ENCODE data around the gene ATP6V0A1. TPM values are rescaled to one million over a fixed set of nuclear protein-coding genes. Genes with fewer than 3 reads are reported as not detected.
A peak's percentile ranks its signal among the peaks of the same experiment; 100 is the strongest.
"Not testable (repeated sequence)": the region's sequence is repeated elsewhere in the genome, so short reads cannot be mapped to it uniquely, and the experiment has no call there.

The ATP6V0A1 gene
- total RNA-seq, 1 donor from 2014 or later = 78.6 TPM

GRCh38 chr17:42413464-42414040, 45.1 kb upstream of the ATP6V0A1 start:
- no peaks in the 10 kb centered on the region for H3K9me3 Mint-ChIP-seq (ENCODE audit: unreplicated experiment)
- no peaks in the 10 kb centered on the region for H3K27me3 Mint-ChIP-seq (ENCODE audit: low read depth, unreplicated experiment)
- Histone ChIP-seq H3K4me1 (ENCODE audit: insufficient read depth, low read length) (peaks cover 47% of the 10 kb centered on the region), H3K4me3 (ENCODE audit: insufficient read depth, low read depth, low read length) (no peak overlapping the region), H3K27me3 (ENCODE audit: insufficient read depth, low read length) (no peaks in the 10 kb centered on the region), H2AFZ (ENCODE audit: low read depth, low read length) (no peak overlapping the region), H3K27ac (ENCODE audit: low read depth, low read length) (no peak overlapping the region), H4K20me1 (ENCODE audit: insufficient read depth, low read length) (peaks cover 97% of the 10 kb centered on the region), H3K9me3 (ENCODE audit: insufficient read depth, low read depth, low read length) (no peaks in the 10 kb centered on the region), H3K4me2 (ENCODE audit: low read length) (no peak overlapping the region), H3K79me2 (ENCODE audit: insufficient read depth, low read length) (peaks cover 98% of the 10 kb centered on the region), H3K9ac (ENCODE audit: low read length) (no peak overlapping the region), H3K36me3 (ENCODE audit: insufficient read depth, low read length) (peaks cover 13% of the 10 kb centered on the region)
- peaks cover 43% of the 10 kb centered on the region for H3K4me1 Mint-ChIP-seq (ENCODE audit: low read depth, unreplicated experiment)
- H3K36me3 Mint-ChIP-seq (ENCODE audit: low read depth, unreplicated experiment) = peaks cover 8% of the 10 kb centered on the region
- H3K27ac Mint-ChIP-seq (ENCODE audit: unreplicated experiment) = no peak overlapping the region
- TF ChIP-seq EZH2 (IDR thresholded peaks at IDR 0.05; ENCODE audit: insufficient read depth, low read length) = no peak
- no peak for TF ChIP-seq CTCF (IDR thresholded peaks at IDR 0.05; ENCODE audit: insufficient read depth, low read depth, low read length)
- DNase-seq (ENCODE audit: low read depth) (no peak), FAIRE-seq (no peak)
- H3K4me3 Mint-ChIP-seq (ENCODE audit: unreplicated experiment) = peak overlapping the region; percentile 34

GRCh38 chr17:42414704-42415409, 43.8 kb upstream of the ATP6V0A1 start:
- Histone ChIP-seq H2AFZ (ENCODE audit: low read depth, low read length) (no peak overlapping the region), H3K27me3 (ENCODE audit: insufficient read depth, low read length) (no peaks in the 10 kb centered on the region), H4K20me1 (ENCODE audit: insufficient read depth, low read length) (peaks cover 98% of the 10 kb centered on the region), H3K4me3 (ENCODE audit: insufficient read depth, low read depth, low read length) (no peak overlapping the region), H3K27ac (ENCODE audit: low read depth, low read length) (no peak overlapping the region), H3K36me3 (ENCODE audit: insufficient read depth, low read length) (peaks cover 10% of the 10 kb centered on the region), H3K9me3 (ENCODE audit: insufficient read depth, low read depth, low read length) (no peaks in the 10 kb centered on the region), H3K79me2 (ENCODE audit: insufficient read depth, low read length) (peaks cover 100% of the 10 kb centered on the region), H3K4me1 (ENCODE audit: insufficient read depth, low read length) (peaks cover 40% of the 10 kb centered on the region), H3K9ac (ENCODE audit: low read length) (no peak overlapping the region), H3K4me2 (ENCODE audit: low read length) (peak overlapping the region; percentile 60)
- Mint-ChIP-seq H3K27ac (ENCODE audit: unreplicated experiment) (peak overlapping the region; percentile 75), H3K4me3 (ENCODE audit: unreplicated experiment) (no peak overlapping the region), H3K4me1 (ENCODE audit: low read depth, unreplicated experiment) (peaks cover 43% of the 10 kb centered on the region), H3K9me3 (ENCODE audit: unreplicated experiment) (no peaks in the 10 kb centered on the region), H3K36me3 (ENCODE audit: low read depth, unreplicated experiment) (peaks cover 7% of the 10 kb centered on the region), H3K27me3 (ENCODE audit: low read depth, unreplicated experiment) (no peaks in the 10 kb centered on the region)
- FAIRE-seq (no peak), DNase-seq (ENCODE audit: low read depth) (no peak)
- no peak for TF ChIP-seq CTCF (IDR thresholded peaks at IDR 0.05; ENCODE audit: insufficient read depth, low read depth, low read length)

- Histone ChIP-seq H4K20me1 (ENCODE audit: insufficient read depth, low read length) (peaks cover 91% of the 10 kb centered on the region), H3K4me1 (ENCODE audit: insufficient read depth, low read length) (peaks cover 33% of the 10 kb centered on the region), H3K79me2 (ENCODE audit: insufficient read depth, low read length) (peaks cover 100% of the 10 kb centered on the region), H3K4me2 (ENCODE audit: low read length) (peak overlapping the region; percentile 13)
- H3K9ac ChIP-seq (ENCODE audit: low read length); FAIRE-seq; H3K27ac ChIP-seq (ENCODE audit: low read depth, low read length); H2AFZ ChIP-seq (ENCODE audit: low read depth, low read length); H3K36me3 ChIP-seq (ENCODE audit: insufficient read depth, low read length); H3K27me3 ChIP-seq (ENCODE audit: insufficient read depth, low read length); H3K9me3 Mint-ChIP-seq (ENCODE audit: unreplicated experiment); DNase-seq (ENCODE audit: low read depth); H3K27me3 Mint-ChIP-seq (ENCODE audit: low read depth, unreplicated experiment); H3K27ac Mint-ChIP-seq (ENCODE audit: unreplicated experiment); H3K4me3 ChIP-seq (ENCODE audit: insufficient read depth, low read depth, low read length); H3K9me3 ChIP-seq (ENCODE audit: insufficient read depth, low read depth, low read length): not testable (repeated sequence)
- Mint-ChIP-seq H3K4me3 (ENCODE audit: unreplicated experiment) (peak overlapping the region; percentile 67), H3K36me3 (ENCODE audit: low read depth, unreplicated experiment) (peaks cover 15% of the 10 kb centered on the region), H3K4me1 (ENCODE audit: low read depth, unreplicated experiment) (peaks cover 41% of the 10 kb centered on the region)
Measured at GRCh38 chr17:42417981-42418380, 40.7 kb upstream of the ATP6V0A1 start.
